ENCODE data around the gene SYNE2.

- no peak for TF ChIP-seq CTCF (IDR thresholded peaks at IDR 0.05)
- TF ChIP-seq EP300 (IDR thresholded peaks at IDR 0.05), result no peak
- no peak for TF ChIP-seq POLR2A (IDR thresholded peaks at IDR 0.05)
These were observed 25.2 kb downstream of the SYNE2 start for GRCh38 chr14:63878052-63878451.
